WTC11 (cell line): ENCODE results near the gene CDH13. TPM values are rescaled to one million over a fixed set of nuclear protein-coding genes. Genes with fewer than 3 reads are reported as not detected.

Source experiments
- ATAC-seq: fragments of 200-7000 bp; cut with Tn5 transposase; 2 replicates; pipeline ENCODE4 v1.10.0; 2021; ENCODE audit warnings: mild to moderate bottlenecking, moderate library complexity
- CTCF ChIA-PET: fragments of 300-600 bp; sonication (Branson Sonifier 250); formaldehyde crosslinking; loops from one replicate; lab custom pipeline; 2021; ENCODE audit warnings: antibody characterized with exemption; lab: Charles Lee
- POLR2A ChIA-PET: fragments of 350-600 bp; sonication (Branson Sonifier 250); formaldehyde crosslinking; loops from one replicate; lab custom pipeline; 2021; ENCODE audit warnings: antibody characterized with exemption; lab: Charles Lee
- DNase-seq: peaks from one replicate; pipeline ENCODE4 v3.0.0; 2021; ENCODE audit warnings: low spot score
- H3K27ac Mint-ChIP-seq: 2 replicates; pipeline ENCODE4 v1.8.0; 2021; ENCODE audit warnings: mixed read lengths
- H3K27me3 Mint-ChIP-seq: 2 replicates; pipeline ENCODE4 v1.8.0; 2021; ENCODE audit warnings: low read depth, mild to moderate bottlenecking, moderate library complexity, mixed read lengths
- H3K36me3 Mint-ChIP-seq: 2 replicates; pipeline ENCODE4 v1.8.0; 2021; ENCODE audit warnings: mixed read lengths
- H3K4me1 Mint-ChIP-seq: 2 replicates; pipeline ENCODE4 v1.8.0; 2022; ENCODE audit warnings: mixed read lengths
- H3K4me3 Mint-ChIP-seq: 2 replicates; pipeline ENCODE4 v1.8.0; 2021; ENCODE audit warnings: mild to moderate bottlenecking, moderate library complexity, mixed read lengths
- H3K9me3 Mint-ChIP-seq: 2 replicates; pipeline ENCODE4 v1.8.0; 2021; ENCODE audit warnings: mixed read lengths
- CBFB ChIP-seq: sonication (generic); formaldehyde crosslinking; IDR thresholded peaks from 2 replicates; pipeline ENCODE4 v1.8.1; 2022; ENCODE audit warnings: mild to moderate bottlenecking, low read depth, missing genetic modification reagents
- ETV6 ChIP-seq: sonication (generic); formaldehyde crosslinking; IDR thresholded peaks from 2 replicates; pipeline ENCODE4 v1.8.1; 2022; ENCODE audit warnings: mild to moderate bottlenecking, missing genetic modification reagents
- JAZF1 ChIP-seq: fragments of 250-450 bp; sonication (Bioruptor Pico); IDR thresholded peaks from 2 replicates; pipeline ENCODE4 v1.9.0; 2021; ENCODE audit warnings: moderate library complexity, mild to moderate bottlenecking, inconsistent platforms
- MYBL2 ChIP-seq: sonication (generic); formaldehyde crosslinking; IDR thresholded peaks from 2 replicates; pipeline ENCODE4 v1.8.1; 2023; ENCODE audit warnings: mild to moderate bottlenecking, moderate library complexity, missing genetic modification reagents
- NFATC4 ChIP-seq: fragments of 250-450 bp; sonication (Bioruptor Pico); IDR thresholded peaks from 2 replicates; pipeline ENCODE4 v1.9.0; 2021; ENCODE audit warnings: mild to moderate bottlenecking
- NFYB ChIP-seq: sonication (generic); formaldehyde crosslinking; conservative IDR thresholded peaks from 2 replicates; pipeline ENCODE4 v1.8.0; 2022; ENCODE audit warnings: low read depth, missing genetic modification reagents
- NR3C1 ChIP-seq: sonication (generic); formaldehyde crosslinking; conservative IDR thresholded peaks from 2 replicates; pipeline ENCODE4 v1.8.1; 2023; ENCODE audit warnings: low read depth, mild to moderate bottlenecking, missing genetic modification reagents
- RELA ChIP-seq: sonication (generic); formaldehyde crosslinking; IDR thresholded peaks from 2 replicates; pipeline ENCODE4 v1.8.1; 2022; ENCODE audit warnings: missing genetic modification reagents, mild to moderate bottlenecking, borderline replicate concordance
- SMAD3 ChIP-seq: sonication (generic); formaldehyde crosslinking; IDR thresholded peaks from 2 replicates; pipeline ENCODE4 v1.8.0; 2022; ENCODE audit warnings: missing genetic modification reagents, mild to moderate bottlenecking, borderline replicate concordance
- SMAD4 ChIP-seq: sonication (generic); formaldehyde crosslinking; IDR thresholded peaks from 2 replicates; pipeline ENCODE4 v1.8.0; 2022; ENCODE audit warnings: mild to moderate bottlenecking, missing genetic modification reagents
- ZBTB21 ChIP-seq: sonication (generic); formaldehyde crosslinking; IDR thresholded peaks from 2 replicates; pipeline ENCODE4 v1.8.1; 2023; ENCODE audit warnings: mild to moderate bottlenecking, missing genetic modification reagents, borderline replicate concordance
- ZBTB43 ChIP-seq: sonication (generic); formaldehyde crosslinking; IDR thresholded peaks from 2 replicates; pipeline ENCODE4 v1.8.1; 2023; ENCODE audit warnings: mild to moderate bottlenecking, missing genetic modification reagents
- ZNF232 ChIP-seq: sonication (generic); formaldehyde crosslinking; IDR thresholded peaks from 2 replicates; pipeline ENCODE4 v1.8.0; 2022; ENCODE audit warnings: mild to moderate bottlenecking, missing genetic modification reagents
- ZNF512 ChIP-seq: sonication (generic); formaldehyde crosslinking; IDR thresholded peaks from 2 replicates; pipeline ENCODE4 v1.8.1; 2022; ENCODE audit warnings: missing genetic modification reagents, borderline replicate concordance
- ZNF671 ChIP-seq: fragments of 250-450 bp; sonication (Bioruptor Pico); IDR thresholded peaks from 2 replicates; pipeline ENCODE4 v1.8.0; 2021; ENCODE audit warnings: mild to moderate bottlenecking
- total RNA-seq: library from RNA; stranded (reverse); gene quantifications from 3 replicates; pipeline ENCODE4 v1.2.3, GENCODE V29; 2021
- TF ChIP-seq, protein P1 (sequence below): fragments of 250-450 bp; sonication (Bioruptor Pico); IDR thresholded peaks from 2 replicates; pipeline ENCODE4 v2.1.2; 2022; ENCODE audit warnings: mild to moderate bottlenecking, moderate library complexity
- TF ChIP-seq, protein P2 (sequence below): sonication (generic); formaldehyde crosslinking; IDR thresholded peaks from 2 replicates; pipeline ENCODE4 v1.8.0; 2022; ENCODE audit warnings: mild to moderate bottlenecking, missing genetic modification reagents
- TF ChIP-seq, protein P3 (sequence below): fragments of 250-450 bp; sonication (Bioruptor Pico); IDR thresholded peaks from 2 replicates; pipeline ENCODE4 v1.9.0; 2021; ENCODE audit warnings: mild to moderate bottlenecking
- TF ChIP-seq, protein P4 (sequence below): fragments of 250-450 bp; sonication (Bioruptor Pico); IDR thresholded peaks from 2 replicates; pipeline ENCODE4 v1.9.0; 2021; ENCODE audit warnings: mild to moderate bottlenecking, borderline replicate concordance
- TF ChIP-seq, protein P5 (sequence below): sonication (generic); formaldehyde crosslinking; IDR thresholded peaks from 2 replicates; pipeline ENCODE4 v1.8.0; 2022; ENCODE audit warnings: missing genetic modification reagents
- TF ChIP-seq, protein P6 (sequence below): sonication (generic); formaldehyde crosslinking; IDR thresholded peaks from 2 replicates; pipeline ENCODE4 v1.8.0; 2022; ENCODE audit warnings: mild to moderate bottlenecking, missing genetic modification reagents

CDH13 gene
- total RNA-seq, 1 experiment from 2014 or later: 0.81 TPM

DNA sequence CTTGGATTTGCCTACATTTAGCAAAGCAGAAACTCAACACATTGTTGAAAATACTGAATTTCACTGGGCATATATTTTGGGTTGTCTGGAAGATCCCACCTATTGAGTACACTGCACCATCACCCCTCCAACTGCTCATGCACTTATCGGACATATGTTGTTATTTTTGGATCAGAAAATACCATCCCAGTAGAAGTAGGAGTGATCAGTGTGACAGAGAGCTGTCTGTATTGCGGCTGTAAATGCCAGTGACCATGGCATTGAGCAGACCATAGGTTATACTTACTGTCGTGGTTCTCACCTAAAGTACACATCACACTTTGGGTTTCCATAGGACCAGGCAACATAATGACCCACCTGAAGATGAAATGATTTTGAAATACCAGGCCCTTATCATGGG is 264.7 kb downstream of the CDH13 start (continued):
- TF ChIP-seq, protein P1, sequence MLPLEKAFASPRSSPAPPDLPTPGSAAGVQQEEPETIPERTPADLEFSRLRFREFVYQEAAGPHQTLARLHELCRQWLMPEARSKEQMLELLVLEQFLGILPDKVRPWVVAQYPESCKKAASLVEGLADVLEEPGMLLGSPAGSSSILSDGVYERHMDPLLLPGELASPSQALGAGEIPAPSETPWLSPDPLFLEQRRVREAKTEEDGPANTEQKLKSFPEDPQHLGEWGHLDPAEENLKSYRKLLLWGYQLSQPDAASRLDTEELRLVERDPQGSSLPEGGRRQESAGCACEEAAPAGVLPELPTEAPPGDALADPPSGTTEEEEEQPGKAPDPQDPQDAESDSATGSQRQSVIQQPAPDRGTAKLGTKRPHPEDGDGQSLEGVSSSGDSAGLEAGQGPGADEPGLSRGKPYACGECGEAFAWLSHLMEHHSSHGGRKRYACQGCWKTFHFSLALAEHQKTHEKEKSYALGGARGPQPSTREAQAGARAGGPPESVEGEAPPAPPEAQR: no peak
- TF ChIP-seq ZBTB43 (CRISPR knock-in tag) (no peak), JAZF1 (no peak), CBFB (CRISPR knock-in tag) (no peak), ZNF671 (CRISPR knock-in tag) (no peak)
- TF ChIP-seq, protein P2, sequence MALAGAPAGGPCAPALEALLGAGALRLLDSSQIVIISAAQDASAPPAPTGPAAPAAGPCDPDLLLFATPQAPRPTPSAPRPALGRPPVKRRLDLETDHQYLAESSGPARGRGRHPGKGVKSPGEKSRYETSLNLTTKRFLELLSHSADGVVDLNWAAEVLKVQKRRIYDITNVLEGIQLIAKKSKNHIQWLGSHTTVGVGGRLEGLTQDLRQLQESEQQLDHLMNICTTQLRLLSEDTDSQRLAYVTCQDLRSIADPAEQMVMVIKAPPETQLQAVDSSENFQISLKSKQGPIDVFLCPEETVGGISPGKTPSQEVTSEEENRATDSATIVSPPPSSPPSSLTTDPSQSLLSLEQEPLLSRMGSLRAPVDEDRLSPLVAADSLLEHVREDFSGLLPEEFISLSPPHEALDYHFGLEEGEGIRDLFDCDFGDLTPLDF (CRISPR knock-in tag): no peak
- TF ChIP-seq, protein P3, sequence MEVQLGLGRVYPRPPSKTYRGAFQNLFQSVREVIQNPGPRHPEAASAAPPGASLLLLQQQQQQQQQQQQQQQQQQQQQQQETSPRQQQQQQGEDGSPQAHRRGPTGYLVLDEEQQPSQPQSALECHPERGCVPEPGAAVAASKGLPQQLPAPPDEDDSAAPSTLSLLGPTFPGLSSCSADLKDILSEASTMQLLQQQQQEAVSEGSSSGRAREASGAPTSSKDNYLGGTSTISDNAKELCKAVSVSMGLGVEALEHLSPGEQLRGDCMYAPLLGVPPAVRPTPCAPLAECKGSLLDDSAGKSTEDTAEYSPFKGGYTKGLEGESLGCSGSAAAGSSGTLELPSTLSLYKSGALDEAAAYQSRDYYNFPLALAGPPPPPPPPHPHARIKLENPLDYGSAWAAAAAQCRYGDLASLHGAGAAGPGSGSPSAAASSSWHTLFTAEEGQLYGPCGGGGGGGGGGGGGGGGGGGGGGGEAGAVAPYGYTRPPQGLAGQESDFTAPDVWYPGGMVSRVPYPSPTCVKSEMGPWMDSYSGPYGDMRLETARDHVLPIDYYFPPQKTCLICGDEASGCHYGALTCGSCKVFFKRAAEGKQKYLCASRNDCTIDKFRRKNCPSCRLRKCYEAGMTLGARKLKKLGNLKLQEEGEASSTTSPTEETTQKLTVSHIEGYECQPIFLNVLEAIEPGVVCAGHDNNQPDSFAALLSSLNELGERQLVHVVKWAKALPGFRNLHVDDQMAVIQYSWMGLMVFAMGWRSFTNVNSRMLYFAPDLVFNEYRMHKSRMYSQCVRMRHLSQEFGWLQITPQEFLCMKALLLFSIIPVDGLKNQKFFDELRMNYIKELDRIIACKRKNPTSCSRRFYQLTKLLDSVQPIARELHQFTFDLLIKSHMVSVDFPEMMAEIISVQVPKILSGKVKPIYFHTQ (CRISPR knock-in tag): no peak

DNA sequence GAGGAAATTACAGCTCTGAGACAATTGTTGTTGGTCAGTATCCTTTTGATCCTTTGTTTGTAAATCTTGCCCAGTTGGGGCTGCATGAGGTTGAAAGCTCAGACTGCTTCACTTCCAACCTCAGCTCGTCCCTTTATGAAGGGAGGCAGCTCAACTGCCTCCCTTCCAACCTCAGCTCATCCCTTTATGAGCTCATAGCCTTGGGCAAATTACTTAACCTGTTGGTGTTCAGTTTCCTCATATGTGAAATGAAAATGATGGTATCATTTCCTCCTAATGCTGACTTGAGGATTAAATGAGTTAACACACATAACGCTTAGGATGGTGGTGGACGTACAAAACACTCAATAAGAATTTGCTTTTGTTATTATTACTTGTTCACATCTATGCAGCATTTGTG is 265.1 kb downstream of the CDH13 start:
- H3K36me3 Mint-ChIP-seq: no peaks in the 10 kb centered on the region
- no peak overlapping the region for H3K4me3 Mint-ChIP-seq
- H3K27ac Mint-ChIP-seq: no peak overlapping the region
- ChIA-PET CTCF (no interaction called here), POLR2A (no interaction called here)
- H3K27me3 Mint-ChIP-seq: no peaks in the 10 kb centered on the region
- DNase-seq (no peak), ATAC-seq (no peak)
- H3K4me1 Mint-ChIP-seq: peaks cover 22% of the 10 kb centered on the region
- no peaks in the 10 kb centered on the region for H3K9me3 Mint-ChIP-seq
- TF ChIP-seq, protein P4, sequence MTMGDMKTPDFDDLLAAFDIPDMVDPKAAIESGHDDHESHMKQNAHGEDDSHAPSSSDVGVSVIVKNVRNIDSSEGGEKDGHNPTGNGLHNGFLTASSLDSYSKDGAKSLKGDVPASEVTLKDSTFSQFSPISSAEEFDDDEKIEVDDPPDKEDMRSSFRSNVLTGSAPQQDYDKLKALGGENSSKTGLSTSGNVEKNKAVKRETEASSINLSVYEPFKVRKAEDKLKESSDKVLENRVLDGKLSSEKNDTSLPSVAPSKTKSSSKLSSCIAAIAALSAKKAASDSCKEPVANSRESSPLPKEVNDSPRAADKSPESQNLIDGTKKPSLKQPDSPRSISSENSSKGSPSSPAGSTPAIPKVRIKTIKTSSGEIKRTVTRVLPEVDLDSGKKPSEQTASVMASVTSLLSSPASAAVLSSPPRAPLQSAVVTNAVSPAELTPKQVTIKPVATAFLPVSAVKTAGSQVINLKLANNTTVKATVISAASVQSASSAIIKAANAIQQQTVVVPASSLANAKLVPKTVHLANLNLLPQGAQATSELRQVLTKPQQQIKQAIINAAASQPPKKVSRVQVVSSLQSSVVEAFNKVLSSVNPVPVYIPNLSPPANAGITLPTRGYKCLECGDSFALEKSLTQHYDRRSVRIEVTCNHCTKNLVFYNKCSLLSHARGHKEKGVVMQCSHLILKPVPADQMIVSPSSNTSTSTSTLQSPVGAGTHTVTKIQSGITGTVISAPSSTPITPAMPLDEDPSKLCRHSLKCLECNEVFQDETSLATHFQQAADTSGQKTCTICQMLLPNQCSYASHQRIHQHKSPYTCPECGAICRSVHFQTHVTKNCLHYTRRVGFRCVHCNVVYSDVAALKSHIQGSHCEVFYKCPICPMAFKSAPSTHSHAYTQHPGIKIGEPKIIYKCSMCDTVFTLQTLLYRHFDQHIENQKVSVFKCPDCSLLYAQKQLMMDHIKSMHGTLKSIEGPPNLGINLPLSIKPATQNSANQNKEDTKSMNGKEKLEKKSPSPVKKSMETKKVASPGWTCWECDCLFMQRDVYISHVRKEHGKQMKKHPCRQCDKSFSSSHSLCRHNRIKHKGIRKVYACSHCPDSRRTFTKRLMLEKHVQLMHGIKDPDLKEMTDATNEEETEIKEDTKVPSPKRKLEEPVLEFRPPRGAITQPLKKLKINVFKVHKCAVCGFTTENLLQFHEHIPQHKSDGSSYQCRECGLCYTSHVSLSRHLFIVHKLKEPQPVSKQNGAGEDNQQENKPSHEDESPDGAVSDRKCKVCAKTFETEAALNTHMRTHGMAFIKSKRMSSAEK (CRISPR knock-in tag): no peak
- TF ChIP-seq ZBTB21 (CRISPR knock-in tag): no peak
- no peak for TF ChIP-seq ETV6
- no peak for TF ChIP-seq RELA
- no peak for TF ChIP-seq ZNF232 (CRISPR knock-in tag)
- TF ChIP-seq, protein P5, sequence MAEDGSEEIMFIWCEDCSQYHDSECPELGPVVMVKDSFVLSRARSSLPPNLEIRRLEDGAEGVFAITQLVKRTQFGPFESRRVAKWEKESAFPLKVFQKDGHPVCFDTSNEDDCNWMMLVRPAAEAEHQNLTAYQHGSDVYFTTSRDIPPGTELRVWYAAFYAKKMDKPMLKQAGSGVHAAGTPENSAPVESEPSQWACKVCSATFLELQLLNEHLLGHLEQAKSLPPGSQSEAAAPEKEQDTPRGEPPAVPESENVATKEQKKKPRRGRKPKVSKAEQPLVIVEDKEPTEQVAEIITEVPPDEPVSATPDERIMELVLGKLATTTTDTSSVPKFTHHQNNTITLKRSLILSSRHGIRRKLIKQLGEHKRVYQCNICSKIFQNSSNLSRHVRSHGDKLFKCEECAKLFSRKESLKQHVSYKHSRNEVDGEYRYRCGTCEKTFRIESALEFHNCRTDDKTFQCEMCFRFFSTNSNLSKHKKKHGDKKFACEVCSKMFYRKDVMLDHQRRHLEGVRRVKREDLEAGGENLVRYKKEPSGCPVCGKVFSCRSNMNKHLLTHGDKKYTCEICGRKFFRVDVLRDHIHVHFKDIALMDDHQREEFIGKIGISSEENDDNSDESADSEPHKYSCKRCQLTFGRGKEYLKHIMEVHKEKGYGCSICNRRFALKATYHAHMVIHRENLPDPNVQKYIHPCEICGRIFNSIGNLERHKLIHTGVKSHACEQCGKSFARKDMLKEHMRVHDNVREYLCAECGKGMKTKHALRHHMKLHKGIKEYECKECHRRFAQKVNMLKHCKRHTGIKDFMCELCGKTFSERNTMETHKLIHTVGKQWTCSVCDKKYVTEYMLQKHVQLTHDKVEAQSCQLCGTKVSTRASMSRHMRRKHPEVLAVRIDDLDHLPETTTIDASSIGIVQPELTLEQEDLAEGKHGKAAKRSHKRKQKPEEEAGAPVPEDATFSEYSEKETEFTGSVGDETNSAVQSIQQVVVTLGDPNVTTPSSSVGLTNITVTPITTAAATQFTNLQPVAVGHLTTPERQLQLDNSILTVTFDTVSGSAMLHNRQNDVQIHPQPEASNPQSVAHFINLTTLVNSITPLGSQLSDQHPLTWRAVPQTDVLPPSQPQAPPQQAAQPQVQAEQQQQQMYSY (CRISPR knock-in tag): no peak
- no peak for TF ChIP-seq NR3C1
- TF ChIP-seq, protein P6, sequence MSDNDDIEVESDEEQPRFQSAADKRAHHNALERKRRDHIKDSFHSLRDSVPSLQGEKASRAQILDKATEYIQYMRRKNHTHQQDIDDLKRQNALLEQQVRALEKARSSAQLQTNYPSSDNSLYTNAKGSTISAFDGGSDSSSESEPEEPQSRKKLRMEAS (CRISPR knock-in tag): no peak
- no peak for TF ChIP-seq NFYB (CRISPR knock-in tag)
- no peak for TF ChIP-seq ZNF512
- no peak for TF ChIP-seq MYBL2
- TF ChIP-seq SMAD4 (CRISPR knock-in tag): no peak
- TF ChIP-seq NFATC4 (CRISPR knock-in tag): no peak
- no peak for TF ChIP-seq SMAD3 (CRISPR knock-in tag)
